Stomach (tissue), 9 donors: ENCODE results near the gene SLC46A2. TPM values are rescaled to one million over a fixed set of nuclear protein-coding genes. Genes with fewer than 3 reads are reported as not detected.

Source experiments
- DNase-seq, 2 donors: peaks; one replicate each; pipeline versions ENCODE4 v3.0.0 to v3.0.0-alpha.2; 2013 to 2019
- H3K27ac ChIP-seq, 5 donors: fragments of 200-600 bp in 4 of 5; sonication (generic) in 4 of 5; one replicate each; pipeline ENCODE4 v1.5.1; 2013 to 2019; ENCODE audit warnings: mild to moderate bottlenecking in 1 of 5, moderate library complexity in 1 of 5
- H3K27me3 ChIP-seq, 3 donors: fragments of 200-600 bp; sonication (generic); one replicate each; pipeline ENCODE4 v1.5.1; 2017 to 2019; ENCODE audit warnings: mixed run types in 1 of 3
- H3K36me3 ChIP-seq, 4 donors: fragments of 200-600 bp; sonication (generic); 1 replicate in 3 of 4; 2 replicates in 1 of 4; pipeline ENCODE4 v1.5.1; 2016 to 2019
- H3K4me1 ChIP-seq, 4 donors: fragments of 200-600 bp; sonication (generic); one replicate each; pipeline ENCODE4 v1.5.1; 2016 to 2019
- H3K4me3 ChIP-seq, 4 donors: fragments of 200-600 bp; sonication (generic) in 3 of 4; one replicate each; pipeline ENCODE4 v1.5.1; 2016 to 2019; ENCODE audit warnings: mild to moderate bottlenecking in 1 of 4
- H3K9me3 ChIP-seq, 4 donors: fragments of 200-600 bp; sonication (generic); one replicate each; pipeline ENCODE4 v1.5.1; 2016 to 2019
- CTCF ChIP-seq, 7 experiments: fragments of 450-650 bp in 4 of 7; fragments of 200-600 bp in 3 of 7; sonication (generic) in 3 of 7; IDR thresholded peaks; one replicate each; pipeline ENCODE4 v1.5.1; 2016 to 2019; ENCODE audit warnings: antibody characterized with exemption in 7 of 7, control low read depth in 2 of 7, mild to moderate bottlenecking in 1 of 7
- EP300 ChIP-seq: sonication (generic); formaldehyde crosslinking; IDR thresholded peaks from one replicate; pipeline ENCODE4 v1.6.1; 2017; ENCODE audit warnings: antibody characterized with exemption
- POLR2A ChIP-seq, 4 donors: fragments of 450-650 bp; IDR thresholded peaks; one replicate each; pipeline ENCODE4 v1.6.1; 2016; ENCODE audit warnings: antibody characterized with exemption in 4 of 4, control low read depth in 2 of 4, mild to moderate bottlenecking in 1 of 4, moderate library complexity in 1 of 4
- POLR2AphosphoS5 ChIP-seq, 3 donors: sonication (generic); formaldehyde crosslinking; IDR thresholded peaks; one replicate each; pipeline ENCODE4 v1.6.1; 2016; ENCODE audit warnings: antibody characterized with exemption in 3 of 3
- WGBS, 5 donors: extraction: QIAGEN DNeasy Blood & Tissue Kit in 3 of 5; methylation state at CpG; one replicate each; pipeline versions ENCODE4 v1.1.5 to v1.1.7; 2013 to 2018; 5-methylcytosine and 5-hydroxymethylcytosine counted together
- intact Hi-C: fragments of 100-400 bp; cut with DNase I; formaldehyde crosslinking; loops from one replicate; pipeline ENCODE4 v1.15.1; 2023; ENCODE audit warnings: low total_unique reads
- polyA plus RNA-seq, 3 donors: library from polyadenylated mRNA; stranded (reverse); fragments of 200-250 nt; gene quantifications; one replicate each; pipeline ENCODE4 v1.2.3, GENCODE V29; 2013
- total RNA-seq, 5 donors: library from RNA; depleted of rRNA; stranded (reverse); fragments of >200 nt; gene quantifications; one replicate each; pipeline versions ENCODE4 v1.1.0 to v1.2.3, GENCODE V29; 2014 to 2016
- donor health status: healthy with polysubstance abuse.
- donor health status: Bipolar disorder and iron deficiency.
- donor health status: healthy.

Gene SLC46A2
- total and polyA plus RNA-seq, 8 donors, result 0.20 TPM; not detected in 7

- no peak overlapping the region for H3K27ac ChIP-seq
- H3K9me3 ChIP-seq, result no peaks in the 10 kb centered on the region
- no peak for DNase-seq
- 96 to 100% (median 97%) methylated on average over 1 of the region's 1 CpG for WGBS, 5 donors
- peaks cover 0 to 46% (median 31%) of the 10 kb centered on the region in 4 donors for H3K36me3 ChIP-seq
- no peak for TF ChIP-seq POLR2A (IDR thresholded peaks at IDR 0.05)
- no peak for TF ChIP-seq EP300
- no peak for TF ChIP-seq POLR2AphosphoS5 (IDR thresholded peaks at IDR 0.05)
- TF ChIP-seq CTCF (IDR thresholded peaks at IDR 0.05), result no peak
- H3K27me3 ChIP-seq, result no peaks in the 10 kb centered on the region
- H3K4me3 ChIP-seq, result no peak overlapping the region
- intact Hi-C loops, result no loop called here
- H3K4me1 ChIP-seq, result no peaks in the 10 kb centered on the region
Measured at GRCh38 chr9:112880650-112881049, 10.0 kb downstream of the SLC46A2 start.

- no peak overlapping the region for H3K4me3 ChIP-seq
- H3K4me1 ChIP-seq, result no peaks in the 10 kb centered on the region
- no peak for DNase-seq
- H3K27me3 ChIP-seq, result no peaks in the 10 kb centered on the region
- intact Hi-C loops, result no loop called here
- H3K36me3 ChIP-seq, result peaks cover 0 to 53% (median 38%) of the 10 kb centered on the region in 4 donors
- TF ChIP-seq POLR2AphosphoS5 (IDR thresholded peaks at IDR 0.05) (no peak), POLR2A (IDR thresholded peaks at IDR 0.05) (no peak), EP300 (no peak), CTCF (IDR thresholded peaks at IDR 0.05) (no peak)
- no peaks in the 10 kb centered on the region for H3K9me3 ChIP-seq
- no peak overlapping the region for H3K27ac ChIP-seq
- WGBS, 5 donors, result 71 to 83% (median 80%) methylated on average over 2 of the region's 2 CpGs
Measured at GRCh38 chr9:112878752-112879151, 11.9 kb downstream of the SLC46A2 start.

- 86 to 94% (median 94%) methylated on average over 4 of the region's 4 CpGs for WGBS, 5 donors
Measured at GRCh38 chr9:112873773-112874405, 16.8 kb downstream of the SLC46A2 start.

GRCh38 chr9:112872019-112872418 lies 18.7 kb downstream of the SLC46A2 start:
- Histone ChIP-seq H3K4me1 (no peaks in the 10 kb centered on the region), H3K9me3 (no peaks in the 10 kb centered on the region), H3K27me3 (no peaks in the 10 kb centered on the region), H3K36me3 (peaks cover 0 to 62% (median 48%) of the 10 kb centered on the region in 4 donors), H3K4me3 (no peak overlapping the region), H3K27ac (no peak overlapping the region)
- intact Hi-C loops, result no loop called here
- TF ChIP-seq CTCF (IDR thresholded peaks at IDR 0.05) (no peak), EP300 (no peak), POLR2AphosphoS5 (IDR thresholded peaks at IDR 0.05) (no peak), POLR2A (IDR thresholded peaks at IDR 0.05) (no peak)
- 68 to 79% (median 69%) methylated on average over 4 of the region's 4 CpGs for WGBS, 5 donors
- no peak for DNase-seq

More at GRCh38 chr9:112873773-112874405, 16.8 kb downstream of the SLC46A2 start:
- TF ChIP-seq CTCF (IDR thresholded peaks at IDR 0.05) (no peak), EP300 (no peak), POLR2A (IDR thresholded peaks at IDR 0.05) (no peak), POLR2AphosphoS5 (IDR thresholded peaks at IDR 0.05) (no peak)
- Histone ChIP-seq H3K27me3 (no peaks in the 10 kb centered on the region), H3K36me3 (peaks cover 0 to 60% (median 47%) of the 10 kb centered on the region in 4 donors), H3K9me3 (no peaks in the 10 kb centered on the region), H3K27ac (no peak overlapping the region), H3K4me1 (no peaks in the 10 kb centered on the region), H3K4me3 (no peak overlapping the region)
- intact Hi-C loops, result no loop called here
- no peak for DNase-seq
